Motor neuron (in vitro differentiated cells): ENCODE results near the gene ARSI. TPM values are rescaled to one million over a fixed set of nuclear protein-coding genes. Genes with fewer than 3 reads are reported as not detected.

Experiments
- ATAC-seq, 8 experiments: fragments of 200-7000 bp; cut with Tn5 transposase; replicated peaks in 6 of 8; 2 replicates each; pipeline ENCODE4 v1.8.0; 2021; ENCODE audit warnings: mild to moderate bottlenecking in 8 of 8, moderate library complexity in 8 of 8
- H3K27ac ChIP-seq, 2 donors: fragments of 250-450 bp; sonication (Bioruptor Pico); 2 replicates each; pipeline ENCODE4 v1.9.0; 2021; ENCODE audit warnings: antibody characterized with exemption in 2 of 2, mild to moderate bottlenecking in 2 of 2, moderate library complexity in 1 of 2
- H3K4me1 ChIP-seq, 2 donors: fragments of 250-450 bp; sonication (Bioruptor Pico); replicated peaks in 1 of 2; 2 replicates each; pipeline ENCODE4 v1.6.1; 2021; ENCODE audit warnings: antibody characterized with exemption in 2 of 2, mild to moderate bottlenecking in 2 of 2, moderate library complexity in 1 of 2
- H3K4me3 ChIP-seq, 5 donors: fragments of 250-450 bp; sonication (Bioruptor Pico); 2 replicates each; pipeline ENCODE4 v1.9.0; 2021; ENCODE audit warnings: antibody characterized with exemption in 5 of 5, mild to moderate bottlenecking in 5 of 5, moderate library complexity in 4 of 5
- WGBS, 10 experiments: fragments of 450-650 bp; shearing (Covaris generic); methylation state at CpG; one replicate each; pipeline ENCODE4 v1.0.0; 2022; 5-methylcytosine and 5-hydroxymethylcytosine counted together
- in situ Hi-C, 9 experiments: fragments of 400-800 bp; cut with MboI; loops; one replicate each; pipeline ENCODE4 v1.15.0; 2021; ENCODE audit warnings: low sequenced_read_pairs in 9 of 9, low pct_unique_long_range_greater_than_20kb in 2 of 9; ENCODE audit not compliant: unreplicated experiment in 9 of 9
- total RNA-seq, 8 experiments: library from RNA; unstranded; fragments of 300-600 nt; gene quantifications; 2 replicates each; pipeline versions ENCODE4 v1.2.3 to v1.2.4, GENCODE V29; 2022

Gene ARSI
- total RNA-seq, 8 experiments from 2014 or later: 0.21 to 3.4 (median 0.49) TPM; not detected in 1

DNA sequence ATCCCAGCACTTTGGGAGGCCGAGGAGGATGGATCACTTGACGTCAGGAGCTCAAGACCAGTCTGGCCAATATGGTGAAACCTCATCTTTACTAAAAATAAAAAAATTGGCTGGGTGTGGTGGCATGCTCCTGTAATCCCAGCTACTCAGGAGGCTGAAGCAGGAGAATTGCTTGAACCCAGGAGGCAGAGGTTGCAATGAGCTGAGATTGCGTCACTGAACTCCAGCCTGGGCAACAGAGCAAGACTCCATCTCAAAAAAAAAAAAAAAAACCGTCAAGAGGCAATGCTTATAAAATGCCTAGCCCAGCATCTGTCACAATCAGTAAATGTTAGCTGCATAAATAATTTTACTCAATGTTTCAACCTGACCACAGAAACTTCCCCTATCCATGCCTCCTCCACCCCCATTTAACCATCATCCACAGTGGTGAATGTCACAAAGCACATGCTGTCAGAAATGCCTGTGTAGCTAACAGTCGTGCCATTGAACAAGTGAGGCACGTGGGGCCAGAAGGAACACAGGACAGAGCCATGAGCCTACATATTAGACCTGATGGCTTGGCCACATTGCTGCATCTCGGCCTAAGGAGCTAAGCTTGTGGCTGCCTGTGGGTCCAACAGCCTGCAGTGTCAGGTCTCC, 38.0 kb upstream of the ARSI start:
- WGBS, 10 experiments: 57 to 100% (median 84%) methylated on average over 1 to 6 of the region's 7 CpGs; no CpG with 5 or more reads in 1 of the 10 experiments
- ATAC-seq: no peak

DNA sequence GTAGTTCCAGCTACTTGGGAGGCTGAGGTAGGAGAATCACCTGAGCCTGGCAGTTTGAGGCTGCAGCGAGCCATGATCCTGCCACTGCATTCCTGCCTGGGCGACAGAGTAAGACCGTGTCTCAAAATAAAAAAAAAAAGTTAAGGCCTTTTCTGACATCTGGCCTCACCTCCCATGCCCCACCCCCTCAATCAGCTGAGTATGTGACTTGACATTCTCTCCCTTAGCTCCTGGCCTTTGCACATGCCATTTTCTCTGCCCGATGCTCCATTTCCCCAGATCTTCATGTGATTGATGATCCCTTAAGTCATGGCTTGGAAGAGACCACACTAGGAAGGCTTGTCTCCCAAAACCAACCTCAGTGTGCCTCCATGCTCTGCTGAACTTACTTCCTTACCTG, 37.1 kb upstream of the ARSI start:
- 80 to 100% (median 91%) methylated on average over 1 to 4 of the region's 4 CpGs; no CpG with 5 or more reads in 4 of the 10 experiments for WGBS, 10 experiments
- Histone ChIP-seq H3K4me3 (no peak overlapping the region), H3K4me1 (peaks cover 5 to 12% of the 10 kb centered on the region in 2 donors), H3K27ac (no peak overlapping the region)
- no peak for ATAC-seq
- in situ Hi-C loops: loop anchor here in 1 of 9 experiments (25.0 kb wide), 1 partner anchor 178 kb away; the partner anchor contains the start of genes CDX1 and PDGFRB

More for the DNA sequence above, 38.0 kb upstream of the ARSI start:
- in situ Hi-C loops: loop anchor here in 1 of 9 experiments (25.0 kb wide), 1 partner anchor 178 kb away; the partner anchor contains the start of genes CDX1 and PDGFRB
- Histone ChIP-seq H3K27ac (no peak overlapping the region), H3K4me3 (no peak overlapping the region), H3K4me1 (peaks cover 11 to 15% of the 10 kb centered on the region in 2 donors)

GRCh38 chr5:150339165-150339564, 36.5 kb upstream of the ARSI start:
- Histone ChIP-seq H3K4me1 (peaks cover 5 to 12% of the 10 kb centered on the region in 2 donors), H3K4me3 (no peak overlapping the region), H3K27ac (no peak overlapping the region)
- ATAC-seq: peak in 7 of 8 experiments; percentile 21 to 94 (median 47)
- in situ Hi-C loops: loop anchor here in 1 of 9 experiments (25.0 kb wide), 1 partner anchor 177 kb away; the partner anchor contains the start of genes CDX1 and PDGFRB
- 0 to 100% (median 29%) methylated on average over 1 to 4 of the region's 5 CpGs; no CpG with 5 or more reads in 5 of the 10 experiments for WGBS, 10 experiments

DNA sequence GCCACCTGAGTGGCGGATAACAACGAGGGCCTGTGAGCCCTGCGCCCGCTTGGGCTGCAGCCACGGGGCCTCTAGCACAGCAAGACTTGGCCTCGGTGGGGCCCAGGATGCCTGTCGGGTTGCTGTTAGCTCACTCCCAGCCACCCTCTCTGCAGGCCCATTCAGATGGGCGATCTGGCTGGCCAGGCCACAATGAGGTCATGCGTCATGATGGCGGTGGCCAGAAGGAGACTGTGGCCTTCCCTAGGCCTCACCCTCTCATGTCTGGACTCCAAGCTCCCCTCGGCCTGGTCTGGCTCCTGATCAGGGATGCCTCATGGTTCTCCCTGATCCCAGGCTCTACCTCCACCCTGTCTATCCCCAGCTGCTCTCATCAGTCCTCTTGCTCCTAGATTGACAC, 35.8 kb upstream of the ARSI start:
- ATAC-seq: peak in 4 of 8 experiments; percentile 4 to 50 (median 29)
- H3K27ac ChIP-seq: no peak overlapping the region

GRCh38 chr5:150335778-150336177, 33.1 kb upstream of the ARSI start:
- Histone ChIP-seq H3K4me3 (no peak overlapping the region), H3K4me1 (peaks cover 5 to 14% of the 10 kb centered on the region in 2 donors), H3K27ac (no peak overlapping the region)
- 36 to 89% (median 76%) methylated on average over 1 to 4 of the region's 4 CpGs; no CpG with 5 or more reads in 4 of the 10 experiments for WGBS, 10 experiments
- no peak for ATAC-seq
- in situ Hi-C loops: loop anchor here in 1 of 9 experiments (25.0 kb wide), 1 partner anchor 173 kb away; the partner anchor contains the start of genes CDX1 and PDGFRB

More for the DNA sequence above, 35.8 kb upstream of the ARSI start:
- in situ Hi-C loops: loop anchor here in 1 of 9 experiments (25.0 kb wide), 1 partner anchor 176 kb away; the partner anchor contains the start of genes CDX1 and PDGFRB
- WGBS, 10 experiments: 50 to 100% (median 89%) methylated on average over 1 to 4 of the region's 11 CpGs; no CpG with 5 or more reads in 3 of the 10 experiments
- H3K4me1 ChIP-seq: peaks cover 5 to 12% of the 10 kb centered on the region in 2 donors
- H3K4me3 ChIP-seq: no peak overlapping the region

DNA sequence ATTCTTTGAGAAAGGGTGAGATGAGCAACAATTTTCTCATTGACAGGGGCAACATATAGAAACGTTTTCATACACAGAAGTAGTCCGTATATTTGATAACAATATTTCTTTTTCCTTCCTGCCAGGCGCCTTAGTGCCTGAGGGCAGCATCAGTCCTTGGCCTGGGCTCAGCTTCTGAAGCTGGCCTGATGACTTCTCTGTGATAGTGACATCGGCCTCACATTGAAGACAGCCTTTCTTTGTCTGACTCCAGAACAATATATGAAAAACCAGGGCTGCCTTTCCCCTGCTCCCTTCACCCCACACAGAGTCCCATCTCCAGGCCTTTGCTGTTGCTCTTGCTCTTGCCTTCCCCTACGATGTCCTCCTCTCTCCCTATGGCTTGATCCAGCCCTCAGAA, 30.7 kb upstream of the ARSI start:
- Histone ChIP-seq H3K27ac (no peak overlapping the region), H3K4me3 (no peak overlapping the region), H3K4me1 (peaks cover 10 to 19% of the 10 kb centered on the region in 2 donors)
- ATAC-seq: no peak
- WGBS, 10 experiments: 55 to 100% (median 67%) methylated on average over 1 to 4 of the region's 5 CpGs; no CpG with 5 or more reads in 2 of the 10 experiments
- in situ Hi-C loops: loop anchor here in 1 of 9 experiments (25.0 kb wide), 1 partner anchor 171 kb away; the partner anchor contains the start of genes CDX1 and PDGFRB

DNA sequence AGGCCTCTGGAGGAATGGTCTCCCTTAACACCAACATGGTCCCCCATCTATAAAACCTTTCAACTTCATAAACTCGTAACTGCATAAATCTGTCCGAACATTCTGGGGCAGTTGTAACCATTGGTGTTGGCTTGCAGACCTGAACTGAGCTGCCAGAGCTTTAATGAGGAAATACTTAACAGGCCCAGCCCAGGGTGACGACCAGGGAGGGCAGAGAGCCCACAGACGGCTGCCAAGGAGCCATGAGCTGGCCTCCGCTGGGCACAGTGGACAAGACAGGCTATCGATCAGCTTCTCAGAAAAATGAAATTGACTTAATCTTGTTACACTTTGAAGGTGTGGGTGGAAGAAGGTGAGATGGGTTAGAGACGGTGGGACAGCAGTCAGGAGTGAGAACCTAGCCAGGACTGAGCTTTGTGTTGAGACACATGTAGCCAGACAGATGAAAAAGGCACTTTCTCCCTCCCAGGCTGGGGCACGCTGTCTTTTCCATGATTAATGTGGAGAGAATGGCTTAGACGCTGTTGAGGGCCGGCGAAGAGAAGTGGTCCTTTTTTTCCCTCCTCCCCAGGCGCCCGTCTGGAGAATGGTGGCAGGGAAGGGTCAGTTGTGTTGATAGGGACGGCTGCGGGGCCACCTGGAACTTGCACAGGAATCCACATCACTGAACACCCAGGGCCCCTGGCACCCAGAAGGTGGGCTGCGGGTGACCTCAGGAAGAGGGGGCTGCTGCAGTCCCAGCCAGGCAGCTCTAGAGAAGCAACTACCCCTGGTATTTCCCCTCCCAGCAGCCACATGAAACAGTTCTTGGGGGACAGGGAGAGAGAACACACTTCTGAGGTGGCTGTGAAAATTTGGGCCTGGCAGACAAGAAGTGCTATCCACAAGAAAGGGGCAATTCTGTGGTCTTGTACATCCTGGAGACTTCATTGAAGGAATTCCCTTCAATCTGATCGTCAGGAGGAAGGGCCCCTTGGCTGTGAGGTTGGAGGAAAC, 27.5 kb upstream of the ARSI start:
- WGBS, 10 experiments: 0 to 94% (median 51%) methylated on average over 1 to 9 of the region's 17 CpGs; no CpG with 5 or more reads in 2 of the 10 experiments
- Histone ChIP-seq H3K27ac (no peak overlapping the region), H3K4me3 (no peak overlapping the region), H3K4me1 (peaks cover 10 to 19% of the 10 kb centered on the region in 2 donors)
- in situ Hi-C loops: loop anchor here in 1 of 9 experiments (25.0 kb wide), 1 partner anchor 168 kb away; the partner anchor contains the start of genes CDX1 and PDGFRB
- ATAC-seq: peak in 5 of 8 experiments; percentile 89 to 98 (median 94)

DNA sequence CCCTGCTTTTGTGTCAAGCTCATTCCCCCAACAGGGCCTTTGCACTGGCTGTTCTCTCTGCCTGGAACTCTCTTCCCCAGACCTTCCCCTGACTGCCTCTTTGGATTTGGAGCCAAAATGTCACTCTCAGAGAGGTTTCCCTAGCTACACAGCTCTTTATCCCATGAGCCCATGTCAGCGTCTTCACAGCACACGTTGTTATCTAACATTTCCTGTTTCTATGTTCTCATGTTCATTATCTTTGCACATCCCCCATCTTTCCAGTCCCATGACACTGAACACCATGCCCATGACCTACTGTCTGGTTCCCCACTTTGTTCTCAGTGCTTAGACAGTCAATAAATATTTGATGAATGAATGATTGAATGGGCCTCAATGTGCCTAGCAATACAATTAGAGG, 26.3 kb upstream of the ARSI start:
- no peak overlapping the region for H3K4me3 ChIP-seq
- H3K27ac ChIP-seq: no peak overlapping the region
- H3K4me1 ChIP-seq: peaks cover 10 to 19% of the 10 kb centered on the region in 2 donors
- in situ Hi-C loops: loop anchor here in 1 of 9 experiments (25.0 kb wide), 1 partner anchor 167 kb away; the partner anchor contains the start of genes CDX1 and PDGFRB
- WGBS, 10 experiments: 50 to 93% (median 83%) methylated on average over 1 to 2 of the region's 2 CpGs; no CpG with 5 or more reads in 4 of the 10 experiments
- no peak for ATAC-seq

- no peak for ATAC-seq
- in situ Hi-C loops: loop anchor here in 1 of 9 experiments (25.0 kb wide), 1 partner anchor 166 kb away; the partner anchor contains the start of genes CDX1 and PDGFRB
These were observed 25.8 kb upstream of the ARSI start for GRCh38 chr5:150328515-150328914.

DNA sequence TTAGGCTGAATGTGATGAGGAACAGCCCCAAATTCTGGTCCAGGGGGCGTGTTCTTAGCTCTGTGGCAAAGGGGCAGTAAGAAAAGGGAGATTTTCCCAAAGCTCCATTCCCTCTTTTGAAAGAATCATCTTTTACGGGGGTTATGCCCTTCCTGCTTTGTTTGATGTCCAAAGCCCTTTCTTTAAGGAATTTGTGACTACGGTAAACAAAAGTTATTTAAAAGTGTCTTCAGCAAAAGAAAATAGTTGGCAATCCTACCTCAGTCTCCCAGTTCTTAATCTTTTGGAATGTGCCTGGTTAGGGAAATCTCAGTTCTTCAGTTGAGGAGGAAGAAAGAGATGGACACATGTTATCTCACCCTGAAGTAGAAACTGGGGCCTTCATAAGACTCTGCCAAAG, 24.4 kb upstream of the ARSI start:
- no peak overlapping the region for H3K4me3 ChIP-seq
- H3K27ac ChIP-seq: no peak overlapping the region
- in situ Hi-C loops: loop anchor here in 1 of 9 experiments (25.0 kb wide), 1 partner anchor 165 kb away; the partner anchor contains the start of genes CDX1 and PDGFRB
- peaks cover 10 to 19% of the 10 kb centered on the region in 2 donors for H3K4me1 ChIP-seq
- no peak for ATAC-seq
- 19 to 62% (median 54%) methylated on average over 1 to 3 of the region's 3 CpGs; no CpG with 5 or more reads in 1 of the 10 experiments for WGBS, 10 experiments

More at GRCh38 chr5:150328515-150328914, 25.8 kb upstream of the ARSI start:
- no peak overlapping the region for H3K4me3 ChIP-seq
- H3K4me1 ChIP-seq: peaks cover 10 to 19% of the 10 kb centered on the region in 2 donors
- WGBS, 10 experiments: 67 to 100% (median 100%) methylated on average over 1 of the region's 2 CpGs; no CpG with 5 or more reads in 5 of the 10 experiments
- no peak overlapping the region for H3K27ac ChIP-seq

DNA sequence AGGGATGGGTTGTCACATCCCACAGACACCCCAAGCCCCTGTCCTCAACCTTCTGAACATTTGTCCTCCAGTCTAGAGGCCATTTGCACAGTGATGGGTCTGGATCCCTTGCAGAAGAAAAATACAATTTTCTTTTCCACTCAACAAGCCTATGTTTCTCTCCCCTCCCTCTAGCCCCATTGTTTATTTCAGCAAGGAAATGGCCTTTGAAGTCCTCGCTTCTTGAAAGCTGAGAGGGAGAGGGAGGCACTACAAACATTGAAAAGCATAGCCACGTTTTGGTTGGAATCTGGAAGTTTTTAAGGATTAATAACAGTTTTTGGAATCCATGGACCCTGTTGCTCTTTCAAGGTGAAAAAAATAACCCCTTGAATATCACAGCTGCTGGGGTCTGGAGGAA, 24.0 kb upstream of the ARSI start:
- 0 to 57% (median 45%) methylated on average over 1 to 2 of the region's 2 CpGs; no CpG with 5 or more reads in 2 of the 10 experiments for WGBS, 10 experiments
- no peak overlapping the region for H3K27ac ChIP-seq
- H3K4me1 ChIP-seq: peaks cover 10 to 19% of the 10 kb centered on the region in 2 donors
- in situ Hi-C loops: loop anchor here in 1 of 9 experiments (25.0 kb wide), 1 partner anchor 164 kb away; the partner anchor contains the start of genes CDX1 and PDGFRB
- no peak for ATAC-seq
- no peak overlapping the region for H3K4me3 ChIP-seq

DNA sequence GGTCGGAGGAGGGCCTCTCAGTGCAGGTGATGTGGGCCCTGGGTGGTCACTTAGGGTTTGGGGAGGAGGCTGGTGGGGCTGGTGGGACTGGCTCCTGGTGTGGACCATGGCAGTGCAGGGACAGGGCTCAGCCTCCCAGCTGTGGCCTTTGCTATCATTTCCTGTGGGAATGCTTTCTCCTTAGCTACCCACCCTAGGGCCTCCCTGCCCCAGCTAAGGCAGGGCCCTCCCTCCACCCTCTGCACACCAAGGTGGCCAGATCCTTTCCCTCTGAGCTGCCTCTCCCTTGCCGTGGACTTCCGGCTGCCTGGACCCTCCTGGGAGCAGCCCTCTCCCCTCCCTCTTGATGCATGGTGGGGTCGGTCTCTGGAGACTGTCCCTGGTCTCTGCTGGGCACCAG, 22.7 kb upstream of the ARSI start:
- no peak for ATAC-seq
- H3K27ac ChIP-seq: no peak overlapping the region
- WGBS, 10 experiments: 40 to 67% methylated on average over 1 of the region's 4 CpGs; no CpG with 5 or more reads in 8 of the 10 experiments
- peaks cover 10 to 15% of the 10 kb centered on the region in 2 donors for H3K4me1 ChIP-seq
- in situ Hi-C loops: loop anchor here in 1 of 9 experiments (25.0 kb wide), 1 partner anchor 163 kb away; the partner anchor contains the start of genes CDX1 and PDGFRB
- no peak overlapping the region for H3K4me3 ChIP-seq
